GM19438 (cell line): Measurements from ENCODE around the gene ATMIN.

ENCODE experiments used
- ATAC-seq: cut with Tn5 transposase; IDR thresholded peaks from one replicate; pipeline ENCODE4 v1.9.1; 2021; ENCODE audit warnings: low read depth; ENCODE audit not compliant: unreplicated experiment

ATMIN gene, protein sequence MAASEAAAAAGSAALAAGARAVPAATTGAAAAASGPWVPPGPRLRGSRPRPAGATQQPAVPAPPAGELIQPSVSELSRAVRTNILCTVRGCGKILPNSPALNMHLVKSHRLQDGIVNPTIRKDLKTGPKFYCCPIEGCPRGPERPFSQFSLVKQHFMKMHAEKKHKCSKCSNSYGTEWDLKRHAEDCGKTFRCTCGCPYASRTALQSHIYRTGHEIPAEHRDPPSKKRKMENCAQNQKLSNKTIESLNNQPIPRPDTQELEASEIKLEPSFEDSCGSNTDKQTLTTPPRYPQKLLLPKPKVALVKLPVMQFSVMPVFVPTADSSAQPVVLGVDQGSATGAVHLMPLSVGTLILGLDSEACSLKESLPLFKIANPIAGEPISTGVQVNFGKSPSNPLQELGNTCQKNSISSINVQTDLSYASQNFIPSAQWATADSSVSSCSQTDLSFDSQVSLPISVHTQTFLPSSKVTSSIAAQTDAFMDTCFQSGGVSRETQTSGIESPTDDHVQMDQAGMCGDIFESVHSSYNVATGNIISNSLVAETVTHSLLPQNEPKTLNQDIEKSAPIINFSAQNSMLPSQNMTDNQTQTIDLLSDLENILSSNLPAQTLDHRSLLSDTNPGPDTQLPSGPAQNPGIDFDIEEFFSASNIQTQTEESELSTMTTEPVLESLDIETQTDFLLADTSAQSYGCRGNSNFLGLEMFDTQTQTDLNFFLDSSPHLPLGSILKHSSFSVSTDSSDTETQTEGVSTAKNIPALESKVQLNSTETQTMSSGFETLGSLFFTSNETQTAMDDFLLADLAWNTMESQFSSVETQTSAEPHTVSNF

DNA sequence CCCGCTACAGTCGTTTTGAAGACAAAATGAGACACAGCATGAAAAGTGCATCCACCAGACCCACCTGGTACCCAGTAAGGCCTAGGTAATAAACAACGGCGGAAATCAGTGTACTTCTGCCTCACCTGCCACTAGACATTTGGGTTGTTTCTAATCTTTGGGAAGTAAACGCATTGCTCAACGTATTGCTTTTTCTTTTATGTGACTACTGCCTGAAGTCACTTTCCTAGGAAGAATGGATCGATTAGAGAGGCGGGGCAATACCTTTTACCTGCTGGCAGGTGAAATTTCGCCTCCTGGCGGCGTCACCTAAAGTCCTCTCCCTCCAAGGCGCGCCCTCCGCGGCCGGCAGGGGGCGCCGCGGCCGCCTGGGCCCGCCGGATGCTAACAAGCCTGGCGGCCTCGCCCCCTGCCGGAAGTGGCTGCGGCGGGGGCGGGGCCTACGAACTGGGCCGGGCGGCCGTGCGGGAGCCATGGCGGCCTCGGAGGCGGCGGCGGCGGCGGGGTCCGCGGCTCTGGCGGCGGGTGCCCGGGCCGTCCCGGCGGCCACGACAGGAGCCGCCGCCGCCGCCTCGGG, at the start of gene ATMIN:
TSS of gene ATMIN (plus strand) at position 445 of the 577 bp plus-strand sequence. CDS start at position 474, 29 bp downstream.
- ATAC-seq: peak; percentile 84

DNA sequence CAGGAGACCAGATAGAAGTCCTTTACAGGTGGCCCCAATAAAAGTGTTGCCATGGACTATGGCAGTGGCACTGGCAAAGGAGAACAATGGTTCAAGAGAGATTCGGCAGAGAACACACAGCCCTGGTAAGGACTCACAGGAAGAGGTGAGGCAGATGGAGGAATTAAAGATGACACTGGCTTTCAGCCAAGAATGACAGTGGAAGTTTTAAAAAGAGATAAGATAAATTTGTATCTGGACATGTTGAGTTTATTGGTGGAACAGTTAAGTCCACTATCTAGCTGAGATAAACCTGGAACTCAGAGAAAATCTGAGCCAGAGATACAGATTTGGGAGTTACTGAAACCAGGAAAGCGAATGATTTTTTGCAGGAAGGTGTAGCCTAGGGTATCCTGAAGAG, 49.1 kb upstream of the ATMIN start:
- ATAC-seq: no peak

DNA sequence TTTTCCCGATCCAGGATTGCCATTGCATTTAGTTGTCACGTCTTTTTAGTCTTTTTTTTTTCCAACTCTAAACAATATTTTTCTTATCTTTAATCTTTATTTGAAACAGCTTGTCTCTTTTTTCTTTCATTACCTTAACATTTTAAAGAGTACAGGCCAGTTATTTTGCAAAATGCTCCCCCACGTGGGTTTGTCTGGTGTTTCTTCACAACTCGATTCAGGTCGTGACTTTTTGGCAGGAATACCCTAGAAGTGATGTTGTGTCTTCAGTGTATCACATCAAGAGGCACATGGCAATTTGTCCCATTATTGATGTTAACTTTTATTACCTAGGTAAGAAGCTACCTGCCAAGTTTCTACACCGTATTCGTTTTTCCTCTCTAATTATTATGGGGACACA, 46.9 kb upstream of the ATMIN start:
- no peak for ATAC-seq

DNA sequence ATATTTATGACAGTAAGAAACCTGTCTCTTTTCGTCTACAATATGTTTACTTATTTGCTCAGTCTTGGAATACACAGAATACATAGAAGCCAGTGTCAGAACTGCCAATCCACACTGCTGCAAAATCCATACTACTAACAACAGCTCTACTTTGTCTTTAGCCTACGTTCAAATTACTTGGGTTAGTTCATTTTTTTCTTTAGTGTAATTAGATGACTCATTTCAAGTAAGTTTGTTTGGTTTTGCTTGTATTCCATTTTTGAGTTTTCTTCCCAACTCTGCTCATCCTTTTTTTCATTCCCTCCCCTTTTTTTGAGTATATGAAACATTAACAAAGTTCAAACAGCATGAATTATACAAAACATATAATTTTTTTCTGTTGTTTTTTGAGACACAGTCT, 45.8 kb upstream of the ATMIN start:
- no peak for ATAC-seq

DNA sequence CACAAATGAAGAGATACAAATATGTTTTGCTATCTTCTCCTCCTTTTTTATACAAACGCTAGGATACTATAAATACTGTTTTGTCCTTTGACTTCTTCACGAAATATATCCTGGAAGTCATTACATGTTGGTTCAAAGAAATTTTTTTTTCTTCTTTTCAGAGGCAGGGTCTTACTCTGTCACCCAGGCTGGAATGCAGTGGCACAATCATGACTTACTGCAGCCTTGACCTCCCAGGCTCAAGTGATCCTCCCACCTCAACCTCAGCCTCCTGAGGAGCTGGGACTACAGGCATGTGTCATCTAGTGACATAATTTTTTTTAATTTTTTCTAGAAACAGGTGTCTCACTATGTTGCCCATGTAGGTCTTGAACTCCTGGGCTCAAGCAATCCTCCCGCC, 45.1 kb upstream of the ATMIN start:
- ATAC-seq: no peak

DNA sequence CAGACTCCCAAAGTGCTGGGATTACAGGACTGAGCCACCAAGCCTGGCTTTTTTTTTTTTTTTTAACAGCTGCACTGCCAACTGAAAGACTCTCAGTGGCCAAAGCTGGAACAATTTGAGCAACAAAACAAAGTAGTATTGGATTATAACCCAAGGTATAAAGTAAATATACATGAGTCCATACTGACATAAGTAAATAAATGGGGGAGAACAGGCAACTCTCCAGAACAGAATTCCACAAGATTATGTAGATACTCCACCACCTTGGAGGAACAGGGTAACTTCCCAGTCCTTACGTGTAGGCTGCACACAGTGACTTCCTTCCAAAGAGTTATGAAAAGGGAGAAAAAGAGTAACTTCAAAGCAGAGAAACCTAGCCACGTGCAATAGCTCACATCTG, 44.7 kb upstream of the ATMIN start:
- no peak for ATAC-seq

DNA sequence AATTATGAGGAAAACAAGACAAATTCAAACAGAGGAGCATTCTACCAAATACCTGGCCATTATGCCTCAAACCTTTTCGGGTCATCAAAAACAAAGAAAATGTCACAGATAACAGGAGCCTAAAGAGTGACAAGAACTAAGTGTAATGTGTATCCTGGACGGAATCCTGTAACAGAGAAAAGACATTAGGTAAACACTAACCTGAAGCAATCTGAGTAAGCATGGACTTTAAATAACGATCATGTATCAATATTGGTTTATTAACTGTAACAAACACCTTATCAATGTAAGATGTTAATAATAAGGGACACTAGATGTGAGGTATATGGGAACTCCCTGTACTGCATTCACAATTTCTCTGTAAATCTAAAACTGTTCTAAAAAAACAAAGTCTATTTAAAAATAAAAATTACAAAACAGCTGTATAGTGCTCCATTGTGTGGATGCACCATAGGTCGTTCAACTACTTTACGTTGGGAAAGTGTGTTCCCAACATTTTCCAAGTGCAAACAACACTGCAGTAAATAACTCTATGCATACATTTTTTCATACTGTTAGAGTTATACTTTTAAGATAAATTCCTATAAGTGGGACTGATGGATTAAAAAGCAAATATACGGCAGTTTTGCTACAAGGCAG, 43.7 kb upstream of the ATMIN start:
- no peak for ATAC-seq

DNA sequence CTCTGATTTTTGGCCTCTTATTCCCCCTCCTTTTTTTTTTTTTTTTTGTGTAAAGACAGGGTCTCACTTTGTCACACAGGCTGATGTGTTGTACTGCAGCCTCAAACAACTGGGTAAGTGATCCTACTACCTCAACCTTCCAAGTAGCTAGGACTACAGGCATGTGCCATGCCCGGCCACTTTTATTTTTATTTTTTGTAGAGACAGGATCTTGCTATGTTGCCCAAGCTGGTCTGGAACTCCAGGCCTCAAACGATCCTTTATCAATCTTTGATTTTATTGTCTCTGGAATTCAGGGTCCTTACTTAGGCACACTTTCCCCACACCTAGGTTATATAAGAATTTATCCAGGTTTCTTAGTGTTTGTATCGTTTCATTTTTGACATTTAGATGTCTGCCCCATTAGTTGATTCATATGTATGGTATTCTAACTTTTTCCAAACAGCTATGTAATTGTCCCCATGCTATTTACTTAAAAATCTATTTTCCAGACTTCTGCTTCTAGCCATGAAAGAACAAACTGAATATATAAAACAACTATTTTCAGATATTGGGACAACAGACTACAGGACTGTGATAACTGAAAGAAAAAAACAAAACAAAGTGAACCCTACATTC, 42.9 kb upstream of the ATMIN start:
- no peak for ATAC-seq

DNA sequence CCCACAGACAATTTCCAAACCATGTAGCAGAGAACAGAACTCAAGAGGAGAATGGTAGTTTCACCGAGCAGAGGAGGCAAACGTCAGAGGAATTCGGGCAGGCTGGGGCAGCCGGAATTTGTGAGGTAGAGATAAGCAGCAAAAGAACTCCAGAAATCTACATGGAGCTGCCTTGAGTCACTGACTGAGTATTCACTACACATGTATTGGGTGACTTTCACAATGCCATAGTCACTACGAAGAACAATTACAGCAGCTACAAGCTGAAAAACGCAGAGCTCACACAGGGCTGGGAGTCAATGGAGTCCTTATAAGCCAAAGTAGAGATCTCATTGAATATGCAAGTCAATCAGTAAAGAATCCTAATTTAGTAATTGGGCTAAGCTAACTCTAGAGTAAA, 42.3 kb upstream of the ATMIN start:
- no peak for ATAC-seq

DNA sequence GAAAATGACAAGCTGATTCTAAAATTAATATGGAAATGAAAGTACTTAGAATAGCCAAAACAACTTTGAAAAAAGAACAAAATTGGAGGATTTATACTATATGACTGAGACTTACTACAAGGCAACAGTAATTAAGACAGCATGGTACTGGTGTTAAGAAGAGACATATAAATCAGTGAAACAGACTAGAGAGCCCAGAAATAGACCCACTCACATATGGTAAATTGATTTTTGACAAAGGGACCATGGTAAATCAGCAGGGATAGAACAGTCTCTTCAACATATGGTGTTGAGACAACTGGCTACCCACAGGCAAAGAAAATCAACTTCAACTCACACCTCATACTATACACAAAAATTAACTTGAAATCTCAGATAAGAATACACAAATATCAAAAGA, 41.8 kb upstream of the ATMIN start:
- ATAC-seq: no peak

DNA sequence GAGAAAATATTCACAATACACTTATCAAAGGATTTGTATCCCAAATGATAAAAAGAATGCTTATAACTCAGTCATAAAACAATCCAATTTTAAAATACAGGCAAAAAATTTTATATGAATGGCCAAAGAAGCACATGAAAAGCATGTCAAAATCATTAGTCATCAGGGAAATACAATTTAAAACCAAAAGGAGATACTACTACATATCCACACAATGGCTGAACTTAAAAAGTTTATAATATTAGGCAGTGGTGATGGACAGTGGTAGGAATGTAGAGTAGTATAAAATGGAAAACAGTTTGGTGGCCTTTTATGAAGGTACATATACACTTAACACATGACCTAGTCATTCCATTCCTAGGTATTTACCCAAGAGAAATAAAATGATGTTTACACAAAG, 41.2 kb upstream of the ATMIN start:
- ATAC-seq: no peak

DNA sequence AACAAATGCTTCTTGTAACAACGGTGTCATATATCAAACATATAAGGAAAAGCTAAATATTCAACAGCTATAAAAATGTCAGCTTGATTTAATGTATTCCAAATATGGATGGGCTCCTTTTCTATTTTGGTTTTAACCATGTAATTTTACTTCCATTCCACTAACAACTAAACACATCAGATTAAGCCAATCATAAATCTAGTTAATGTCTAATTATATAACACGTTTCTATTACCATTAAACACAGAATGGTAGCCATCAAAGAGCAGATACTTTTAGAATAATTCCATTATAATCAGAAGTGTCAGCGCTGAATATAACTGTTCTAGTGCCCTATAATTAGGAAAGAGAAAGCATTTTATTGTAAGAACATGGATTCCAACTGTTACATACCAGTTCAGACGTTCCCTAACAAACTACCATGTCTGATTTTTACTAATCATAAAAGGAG, 38.9 kb upstream of the ATMIN start:
- ATAC-seq: peak; percentile 2

DNA sequence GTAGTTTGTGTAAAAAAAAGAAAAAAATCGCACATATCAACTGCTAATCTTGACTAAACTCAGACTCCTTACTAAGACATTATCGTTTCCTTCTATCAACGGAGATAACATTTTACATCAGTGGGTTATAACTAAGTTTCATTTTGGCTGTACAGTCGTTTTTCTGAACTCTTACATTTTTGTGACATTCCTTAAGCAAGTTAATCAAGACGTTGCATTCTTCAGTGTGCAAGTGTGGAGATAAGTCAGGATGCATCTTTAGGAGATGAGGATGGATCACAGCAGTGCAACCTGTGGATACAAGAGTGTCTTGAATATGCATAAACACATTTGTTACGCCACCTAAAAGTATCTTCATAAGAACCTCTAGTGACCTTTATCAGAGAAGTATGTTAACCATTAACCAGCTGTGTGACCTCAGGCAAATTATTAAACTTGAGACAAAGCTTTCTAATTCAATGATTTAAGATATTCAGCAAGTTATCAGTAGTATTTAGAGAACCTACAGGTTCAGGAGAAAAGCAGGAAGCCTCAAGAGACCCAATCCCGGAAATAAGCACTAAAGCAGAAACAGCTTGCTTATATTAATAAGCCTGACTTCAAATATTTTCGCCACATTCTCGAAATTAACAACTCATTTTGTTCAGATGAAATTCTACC, 38.4 kb upstream of the ATMIN start:
- peak; percentile 49 for ATAC-seq

DNA sequence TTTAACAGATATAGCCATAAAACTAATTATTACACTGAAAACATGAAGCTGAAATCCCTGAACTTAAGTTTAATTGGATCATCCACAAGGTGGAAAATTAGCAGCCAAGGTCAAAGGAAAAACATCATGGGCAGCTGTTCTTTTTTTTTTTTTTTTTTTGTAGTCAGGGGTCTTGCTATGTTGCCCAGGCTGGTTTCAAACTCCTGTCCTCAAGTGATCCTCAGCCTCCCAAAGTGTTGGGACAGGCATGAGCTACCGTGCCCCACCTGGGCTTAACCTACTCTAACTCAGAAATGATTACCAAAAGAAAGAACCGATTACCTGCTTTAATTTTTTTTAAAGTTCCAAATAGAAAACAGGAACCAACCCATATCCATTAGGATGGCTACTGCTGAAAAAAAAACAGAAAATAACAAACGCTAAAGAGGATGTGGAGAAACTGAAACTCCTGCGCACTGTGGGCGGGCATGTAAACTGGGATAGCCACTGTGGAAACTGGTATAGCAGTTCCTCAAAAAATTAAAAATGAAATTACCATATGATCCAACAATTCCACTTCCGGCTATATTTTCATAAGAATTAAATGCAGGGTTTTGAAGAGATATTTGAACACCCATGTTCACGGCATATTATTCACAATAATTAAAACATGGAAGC, 37.5 kb upstream of the ATMIN start:
- no peak for ATAC-seq

DNA sequence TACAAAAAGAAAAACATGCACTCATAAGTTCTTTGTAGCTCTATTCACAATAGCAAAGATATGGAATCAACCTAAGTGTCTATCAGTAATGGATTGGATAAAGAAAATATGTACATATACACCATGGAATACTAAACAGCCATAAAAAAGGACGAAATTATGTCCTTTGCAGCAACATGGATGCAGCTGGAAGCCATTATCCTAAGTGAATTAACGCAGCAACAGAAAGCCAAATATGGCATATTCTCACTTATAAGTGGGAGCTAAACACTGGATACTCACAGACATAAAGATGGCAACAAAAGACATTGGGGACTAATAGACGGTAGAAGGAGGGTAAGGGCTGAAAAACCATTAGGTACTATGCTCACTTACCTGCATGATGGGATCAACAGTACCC, 34.8 kb upstream of the ATMIN start:
- ATAC-seq: no peak

DNA sequence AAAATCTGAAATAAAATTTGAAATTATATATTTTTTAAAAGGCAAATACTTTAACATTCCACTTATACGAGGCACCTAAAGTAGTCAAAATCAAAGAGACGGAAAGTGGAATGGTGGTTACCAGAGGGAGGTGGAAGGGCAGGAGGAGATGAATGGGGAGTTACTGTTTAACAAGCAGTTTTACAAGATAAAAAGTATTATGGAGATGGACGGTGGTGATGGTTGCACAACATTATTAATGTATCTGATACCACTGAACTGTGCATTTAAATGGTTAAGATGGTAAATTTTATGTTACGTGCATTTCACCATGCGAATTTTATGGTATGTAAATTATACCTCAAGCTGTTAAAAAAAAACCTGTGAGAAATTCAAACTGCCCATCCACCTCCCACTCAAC, 34.3 kb upstream of the ATMIN start:
- ATAC-seq: no peak

DNA sequence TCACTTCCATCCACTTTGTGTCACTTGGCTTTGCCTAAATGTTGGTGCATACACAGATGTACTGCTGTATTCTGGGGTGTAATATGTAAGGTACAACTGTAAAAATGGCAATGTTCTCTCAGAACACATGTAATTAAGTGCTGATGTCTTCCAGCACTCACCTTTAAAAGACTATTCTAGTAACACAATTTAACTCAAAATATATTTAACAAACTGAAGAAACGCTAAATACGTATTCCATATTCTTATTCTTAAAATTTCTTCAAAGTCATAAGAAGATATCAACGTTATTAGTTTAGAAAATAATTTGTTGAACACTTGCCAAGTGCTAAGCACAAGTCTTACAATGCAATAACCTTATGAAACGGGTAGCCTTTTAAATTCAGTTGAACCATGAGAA, 32.6 kb upstream of the ATMIN start:
- no peak for ATAC-seq

DNA sequence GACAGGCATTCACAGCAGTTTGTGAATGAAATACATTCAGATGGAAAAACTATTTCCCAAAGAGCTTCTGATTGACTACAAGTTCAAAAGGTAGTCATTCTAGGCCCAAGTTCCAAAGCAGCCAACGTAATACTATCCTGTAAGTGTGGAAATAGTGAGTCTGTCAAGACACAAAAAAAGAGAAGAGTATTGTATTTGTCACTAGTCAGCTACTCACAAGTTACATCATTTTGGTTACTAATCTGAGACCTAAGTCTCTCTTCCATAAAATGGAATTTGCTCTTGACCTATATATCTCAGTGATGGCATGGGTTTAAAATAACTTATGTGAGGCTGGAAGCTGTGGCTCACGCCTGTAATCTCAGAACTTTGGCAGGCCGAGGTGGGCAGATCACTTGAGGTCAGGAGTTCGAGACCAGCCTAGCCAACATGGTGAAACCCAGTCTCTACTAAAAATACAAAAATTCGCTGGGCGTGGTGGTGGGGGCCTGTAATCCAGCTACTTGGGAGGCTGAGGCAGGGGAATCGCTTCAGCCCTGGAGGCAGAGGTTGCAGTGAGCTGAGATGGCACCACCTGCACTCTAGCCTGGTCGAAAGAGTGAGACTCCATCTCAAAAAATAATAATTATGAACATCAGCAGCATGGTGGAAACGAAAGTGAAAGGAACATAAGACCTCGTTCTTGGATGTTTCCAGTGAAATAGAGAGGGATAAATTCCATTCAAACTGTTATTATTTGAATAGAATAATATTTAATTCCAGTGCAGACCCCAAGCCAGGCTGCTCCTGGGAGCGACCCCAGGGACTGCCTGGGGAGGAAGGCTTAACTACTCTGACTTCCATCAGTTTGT, 31.8 kb upstream of the ATMIN start:
- no peak for ATAC-seq
